ENCODE measurements around the gene RIC8A.
A peak's percentile ranks its signal among the peaks of the same experiment; 100 is the strongest.
"Not testable (repeated sequence)": the region's sequence is repeated elsewhere in the genome, so short reads cannot be mapped to it uniquely, and the experiment has no call there.

Gene RIC8A

DNA sequence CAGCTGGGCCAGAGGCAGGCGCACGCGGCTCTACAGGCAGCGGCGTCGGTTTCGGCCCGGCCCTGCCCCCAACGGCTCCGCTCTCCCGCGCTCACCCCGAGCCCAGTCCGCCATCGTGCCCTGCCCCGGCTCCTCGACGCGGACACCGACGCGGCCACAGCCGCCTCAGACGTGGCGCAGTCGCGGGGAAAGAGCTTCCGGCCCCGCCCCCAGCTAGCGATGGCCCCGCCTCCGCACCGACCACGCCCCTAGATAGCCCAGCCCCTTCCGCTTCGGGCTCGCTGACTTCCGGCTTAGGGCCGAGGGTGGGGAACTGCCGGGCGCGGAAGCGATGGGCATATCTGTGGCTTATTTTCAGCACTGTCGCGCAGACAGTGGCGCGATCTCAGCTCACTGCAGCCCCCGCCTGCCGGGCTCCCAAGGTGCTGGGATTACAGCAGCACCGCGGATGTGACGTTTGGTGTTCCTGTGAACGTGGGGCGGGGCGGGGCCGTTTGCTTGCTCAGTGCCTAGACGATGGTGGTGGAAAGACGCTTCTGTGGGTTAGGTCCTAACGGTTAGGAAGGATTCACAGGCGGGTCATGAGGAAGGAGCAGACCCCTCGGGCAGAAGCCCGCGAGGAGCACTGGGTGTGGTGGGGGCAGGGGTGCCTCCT is at the start of gene RIC8A, which contains the start of gene BET1L:
RIC8A (plus strand) TSS at position 501 of the 655 bp plus-strand sequence. CDS start 1,147 bp downstream, outside the sequence.
BET1L (minus strand) TSS at position 192 of the 655 bp plus-strand sequence; CDS start at position 114, 78 bp downstream.
- peak; percentile 96 for DNase-seq (ENCODE audit: low read depth)

DNA sequence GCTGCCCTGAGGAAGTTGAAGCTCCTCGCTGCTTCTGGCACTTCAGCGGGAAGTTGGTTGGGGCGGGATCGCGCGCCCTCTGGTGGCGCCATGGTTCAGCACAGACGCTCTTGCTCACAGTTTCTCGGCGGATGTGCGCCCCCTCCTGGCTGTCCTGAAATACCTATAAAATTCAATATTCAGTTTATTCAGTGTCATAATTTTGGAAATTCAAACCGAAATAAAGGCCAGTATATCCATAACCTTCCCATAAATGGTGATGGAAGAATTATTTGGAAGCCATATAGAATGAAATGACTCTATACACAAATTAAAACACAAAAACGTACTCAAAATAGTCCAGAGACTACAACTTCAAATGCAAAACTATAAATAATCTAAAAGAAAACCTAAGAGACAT is 27.3 kb upstream of the RIC8A start:
- DNase-seq (ENCODE audit: low read depth) = not testable (repeated sequence)

DNA sequence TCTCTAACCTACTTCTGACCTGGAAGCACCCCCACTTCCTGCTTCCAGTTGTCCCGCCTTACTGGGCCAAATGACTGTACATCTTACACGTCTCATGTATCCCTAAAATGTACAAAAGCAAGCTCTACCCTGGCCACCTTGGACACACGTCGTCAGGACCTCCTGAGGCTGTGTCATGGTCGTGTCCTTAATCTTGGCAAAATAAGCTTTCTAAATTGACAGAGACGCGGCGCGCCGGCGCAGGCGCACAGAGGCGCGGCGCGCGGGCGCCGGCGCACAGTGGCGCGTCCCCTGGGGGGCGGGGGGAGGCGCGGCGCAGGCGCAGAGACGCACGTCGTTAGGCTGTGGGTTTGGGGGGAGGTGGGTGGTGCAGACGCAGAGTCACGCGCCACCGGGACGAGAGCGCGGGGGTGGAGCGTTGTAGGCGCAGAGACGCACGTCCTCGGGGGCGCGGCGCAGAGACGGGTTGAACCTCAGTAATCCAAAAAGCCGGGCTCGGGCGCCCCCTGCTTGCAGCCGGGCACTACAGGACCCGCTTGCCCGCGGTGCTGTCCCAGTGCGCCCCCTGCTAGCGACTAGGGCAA is 18.2 kb upstream of the RIC8A start:
- not testable (repeated sequence) for DNase-seq (ENCODE audit: low read depth)

DNA sequence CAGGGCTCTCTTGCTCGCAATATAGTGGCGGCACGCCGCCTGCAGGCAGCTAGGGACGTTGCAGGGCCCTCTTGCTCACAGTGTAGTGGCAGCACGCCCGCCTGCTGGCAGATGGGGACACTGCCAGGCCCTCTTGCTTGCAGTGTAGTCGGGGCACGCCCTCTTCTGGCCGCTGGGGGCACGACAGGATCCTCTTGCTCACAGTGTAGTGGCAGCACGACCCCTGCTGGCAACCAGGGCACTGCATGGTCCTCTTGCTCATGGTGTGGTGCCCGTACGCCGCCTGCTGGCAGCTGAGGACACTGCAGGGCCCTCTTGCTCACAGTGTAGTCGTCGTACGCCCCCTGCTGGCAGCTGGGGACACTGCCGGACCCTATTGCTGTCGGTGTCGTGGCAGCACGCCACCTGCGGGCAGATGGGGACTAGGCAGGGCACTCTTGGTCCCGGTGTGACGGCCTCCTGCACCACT is 17.6 kb upstream of the RIC8A start:
- DNase-seq (ENCODE audit: low read depth) = not testable (repeated sequence)

DNA sequence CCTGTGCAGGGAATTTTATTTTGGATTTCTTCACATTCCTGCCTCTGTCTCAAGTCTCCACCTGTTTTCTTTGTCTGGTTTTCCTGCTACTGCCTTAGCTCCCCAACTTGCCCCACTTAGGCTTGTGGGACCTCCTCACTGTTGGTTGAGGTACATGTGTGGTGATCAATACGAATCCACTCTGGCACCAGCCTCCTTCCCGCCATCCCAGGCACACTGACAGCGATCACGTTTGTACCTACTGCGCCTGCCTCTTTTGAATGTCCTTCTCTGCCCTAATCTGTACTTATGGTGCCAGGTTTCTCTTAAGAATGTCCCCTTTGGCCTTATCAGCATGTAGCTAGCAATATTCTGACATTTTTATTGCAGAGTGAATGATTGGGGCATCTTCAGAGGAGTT is 17.0 kb upstream of the RIC8A start:
- not testable (repeated sequence) for DNase-seq (ENCODE audit: low read depth)

DNA sequence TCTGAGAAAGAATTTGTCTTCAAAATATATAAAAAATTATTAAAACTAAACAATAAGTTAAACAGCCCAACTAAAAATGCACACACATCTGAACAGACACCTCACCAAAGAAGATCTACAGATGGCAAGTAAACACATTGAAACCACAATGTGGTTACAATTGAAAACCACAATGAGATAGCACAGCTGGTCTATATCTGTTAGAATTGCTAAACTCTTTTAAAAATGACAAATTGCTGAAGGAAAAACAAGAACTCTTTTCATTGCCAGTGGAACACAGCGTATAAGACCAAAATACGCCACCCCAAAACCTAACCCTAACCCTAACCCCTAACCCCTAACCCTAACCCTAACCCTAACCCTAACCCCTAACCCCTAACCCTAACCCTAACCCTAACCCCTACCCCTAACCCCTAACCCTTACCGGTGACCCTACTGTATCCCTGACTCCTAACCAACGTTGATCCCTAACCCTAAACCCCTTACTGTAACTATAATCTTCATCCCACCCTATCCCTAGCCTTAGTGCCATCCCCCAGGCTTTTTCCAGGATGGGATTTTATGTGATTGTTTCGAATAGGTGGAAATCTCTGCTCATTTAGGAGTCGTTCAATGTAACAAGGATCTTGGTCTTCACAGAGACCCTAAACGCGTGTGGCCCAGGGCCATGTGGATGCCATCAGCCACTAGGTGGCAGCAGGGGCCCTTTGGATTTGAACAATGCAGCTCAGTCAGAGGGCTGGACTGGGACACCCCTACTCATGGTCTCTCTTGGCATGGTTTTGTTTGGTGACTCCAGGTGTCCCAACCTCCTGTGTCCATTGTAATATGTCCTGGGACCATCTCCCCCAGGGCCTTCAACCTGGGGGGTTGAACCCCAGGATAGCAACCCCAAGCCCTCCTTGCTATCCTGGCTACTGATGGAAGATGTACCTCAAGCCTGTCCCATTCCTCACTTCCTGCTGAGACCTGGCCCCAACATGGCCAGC is 15.7 kb upstream of the RIC8A start:
- not testable (repeated sequence) for DNase-seq (ENCODE audit: low read depth)

DNA sequence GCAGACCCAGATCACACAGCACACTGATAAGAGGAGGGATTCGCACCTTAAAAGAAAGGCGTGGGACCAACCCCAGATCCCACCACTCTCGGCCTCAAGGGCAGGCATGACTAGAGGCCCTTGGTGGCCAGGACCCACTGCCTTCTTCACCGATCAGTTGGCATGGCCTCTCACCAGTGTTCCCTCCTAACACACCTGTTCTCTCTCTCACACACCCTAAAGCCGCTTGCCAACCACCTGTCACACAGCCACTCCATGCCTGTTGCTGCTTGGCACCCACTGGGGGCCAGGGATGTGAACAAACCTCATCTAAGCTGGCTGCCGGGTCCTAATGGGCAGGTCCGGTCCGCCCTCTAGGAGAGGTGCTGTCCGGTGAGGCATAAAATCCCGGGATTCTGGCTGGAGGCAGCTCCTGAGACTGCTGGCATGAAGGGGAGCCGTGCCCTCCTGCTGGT is 14.8 kb upstream of the RIC8A start, which contains the start of gene SCGB1C1:
SCGB1C1 (plus strand) TSS at position 405 of the 455 bp plus-strand sequence; CDS start at position 427, 22 bp downstream.
- not testable (repeated sequence) for DNase-seq (ENCODE audit: low read depth)

DNA sequence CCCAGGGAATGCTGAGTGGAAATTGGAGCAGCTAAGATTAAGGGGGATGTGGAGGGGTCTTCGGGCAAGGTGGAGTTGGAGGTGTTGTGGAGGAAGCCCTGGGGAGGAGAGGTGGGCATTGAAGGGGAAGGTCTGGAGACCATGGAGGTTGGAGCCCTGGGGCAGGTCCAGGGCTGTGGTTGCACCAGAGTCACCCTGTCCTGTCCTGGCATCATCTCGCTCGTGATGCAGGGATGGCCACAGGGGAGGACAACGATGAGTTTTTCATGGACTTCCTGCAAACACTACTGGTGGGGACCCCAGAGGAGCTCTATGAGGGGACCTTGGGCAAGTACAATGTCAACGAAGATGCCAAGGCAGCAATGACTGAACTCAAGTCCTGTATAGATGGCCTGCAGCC is 14.0 kb upstream of the RIC8A start:
- DNase-seq (ENCODE audit: low read depth) = not testable (repeated sequence)

DNA sequence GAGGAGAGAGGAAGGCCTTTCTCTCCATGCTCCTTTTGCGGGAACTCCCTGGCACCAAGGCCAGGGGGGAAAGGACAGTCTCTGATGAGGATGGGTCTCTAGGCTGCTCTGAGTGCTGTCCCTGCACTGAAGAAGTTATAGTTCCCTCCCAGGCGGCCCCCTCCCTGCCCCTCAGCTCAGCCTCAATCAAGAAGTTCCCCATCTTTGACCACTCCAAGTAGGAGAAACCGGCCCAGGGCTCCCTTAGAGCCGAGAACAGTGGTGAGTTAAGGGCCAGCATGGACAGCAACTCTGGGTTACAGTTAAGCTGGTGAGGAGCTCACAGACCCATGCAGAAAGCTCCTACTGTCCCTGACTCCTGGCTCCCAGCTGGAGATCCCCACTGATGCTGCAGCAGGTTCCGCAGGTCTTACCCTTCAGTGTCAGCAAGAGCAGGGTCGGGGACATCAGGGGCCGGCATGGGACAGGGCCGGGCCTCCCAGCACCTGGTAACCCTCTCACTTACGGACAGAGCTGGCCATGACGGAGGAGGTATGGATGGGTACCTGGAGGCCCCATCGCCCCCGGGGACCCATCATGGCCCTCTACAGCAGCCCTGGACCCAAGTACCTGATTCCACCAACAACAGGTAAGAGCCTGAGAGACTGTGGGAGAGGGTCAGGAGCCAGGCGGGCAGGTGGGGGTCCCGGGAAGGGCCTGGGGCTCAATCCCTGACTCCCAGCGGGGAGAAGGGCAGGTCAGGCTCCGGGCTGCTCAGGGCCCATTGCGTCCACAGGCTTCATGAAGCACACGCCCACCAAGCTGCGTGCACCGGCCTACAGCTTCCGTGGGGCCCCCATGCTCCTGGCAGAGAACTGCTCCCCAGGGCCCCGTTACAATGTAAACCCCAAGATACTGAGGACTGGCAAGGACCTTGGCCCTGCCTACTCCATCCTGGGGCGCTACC is 10.4 kb upstream of the RIC8A start:
- no peak for DNase-seq (ENCODE audit: low read depth)

DNA sequence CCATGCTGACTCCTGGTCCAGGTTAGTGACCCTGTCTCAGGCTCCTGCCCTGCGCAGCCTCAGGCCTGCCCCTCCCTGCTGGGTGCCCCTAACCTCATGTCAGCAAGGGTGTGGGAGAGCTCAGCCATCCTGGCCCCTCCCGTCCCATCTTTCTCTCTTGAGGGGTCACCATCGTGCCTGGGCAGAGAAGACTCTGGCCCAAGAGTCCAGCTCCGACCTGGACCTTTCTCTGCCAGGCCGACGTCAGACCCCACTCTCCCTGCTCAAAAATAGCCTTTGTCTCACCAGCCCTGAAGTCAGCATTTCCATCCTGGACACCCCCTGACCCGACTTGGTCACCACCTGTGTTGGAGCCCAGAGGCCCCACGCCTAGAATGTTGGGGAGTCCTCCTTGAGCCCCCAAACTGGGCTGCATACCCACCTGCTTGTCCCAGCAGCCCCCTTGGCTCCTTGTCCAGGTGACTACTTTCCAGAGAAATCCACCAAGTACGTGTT is 9.7 kb upstream of the RIC8A start:
- no peak for DNase-seq (ENCODE audit: low read depth)

DNA sequence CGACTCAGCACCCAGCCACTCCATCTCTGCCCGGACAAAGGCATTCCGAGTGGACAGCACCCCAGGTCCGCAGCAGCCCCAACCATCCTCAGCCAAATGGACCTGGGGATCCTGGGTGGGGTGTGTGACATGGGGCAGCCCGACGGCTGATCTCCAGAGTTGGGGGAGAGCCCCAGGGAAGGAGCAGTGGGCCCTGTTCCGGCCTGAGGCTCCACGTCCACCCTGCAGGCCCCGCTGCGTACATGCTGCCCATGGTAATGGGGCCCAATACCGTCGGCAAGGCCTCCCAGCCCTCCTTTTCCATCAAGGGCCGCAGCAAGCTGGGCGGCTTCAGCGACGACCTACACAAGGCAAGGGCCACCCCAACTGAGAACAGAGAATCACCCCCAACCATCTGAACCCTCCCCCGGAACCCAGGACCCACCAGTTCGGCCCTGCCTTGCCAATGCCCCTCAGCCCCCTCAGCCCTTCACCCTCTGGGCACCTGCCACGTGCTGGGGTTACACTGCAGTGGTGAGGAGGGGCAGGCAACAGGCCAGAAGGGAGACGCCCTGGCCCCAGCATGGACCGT is 9.2 kb upstream of the RIC8A start:
- no peak for DNase-seq (ENCODE audit: low read depth)

DNA sequence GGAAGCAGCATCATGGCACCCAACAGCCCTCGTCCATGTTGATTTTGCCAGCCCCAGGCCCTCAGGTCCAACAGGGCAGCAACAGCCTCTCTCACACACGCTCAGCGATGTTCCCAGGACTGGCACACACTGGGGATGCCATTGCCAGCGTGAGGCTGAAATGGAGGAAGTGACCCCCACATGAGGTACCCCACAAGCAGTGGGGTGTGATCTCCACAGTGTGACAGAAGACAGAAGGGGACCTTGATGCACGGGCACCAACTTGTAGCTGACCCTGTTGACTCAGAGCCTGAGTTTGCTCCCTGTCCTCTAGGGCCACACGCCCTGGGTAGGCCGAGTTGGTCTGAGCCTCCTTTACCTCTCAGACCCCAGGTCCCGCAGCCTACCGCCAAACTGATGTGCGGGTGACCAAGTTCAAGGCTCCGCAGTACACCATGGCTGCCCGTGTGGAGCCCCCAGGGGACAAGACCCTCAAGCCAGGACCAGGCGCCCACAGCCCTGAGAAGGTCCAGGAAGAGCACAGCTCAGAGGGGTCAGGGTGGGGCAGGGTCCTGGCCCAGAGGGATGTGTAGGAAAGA is 8.4 kb upstream of the RIC8A start:
- no peak for DNase-seq (ENCODE audit: low read depth)

DNA sequence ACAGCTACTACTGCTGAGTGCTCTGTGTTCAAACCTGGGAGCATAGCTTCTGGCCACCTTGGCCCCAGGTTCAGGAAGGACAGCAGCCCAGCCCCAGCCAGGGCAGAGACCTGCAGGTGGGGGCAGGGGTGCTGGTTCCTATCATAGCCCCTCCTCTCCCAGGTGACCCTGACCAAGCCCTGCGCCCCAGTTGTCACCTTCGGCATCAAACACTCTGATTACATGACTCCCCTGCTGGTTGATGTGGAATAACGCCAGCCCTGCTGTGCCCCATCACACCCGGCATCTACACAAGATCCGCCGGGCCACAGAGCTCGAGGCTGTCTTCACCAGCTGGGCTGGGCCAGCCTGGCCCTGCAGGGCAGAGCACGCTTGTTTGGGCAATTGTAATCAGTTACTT is 7.7 kb upstream of the RIC8A start:
- no peak for DNase-seq (ENCODE audit: low read depth)

DNA sequence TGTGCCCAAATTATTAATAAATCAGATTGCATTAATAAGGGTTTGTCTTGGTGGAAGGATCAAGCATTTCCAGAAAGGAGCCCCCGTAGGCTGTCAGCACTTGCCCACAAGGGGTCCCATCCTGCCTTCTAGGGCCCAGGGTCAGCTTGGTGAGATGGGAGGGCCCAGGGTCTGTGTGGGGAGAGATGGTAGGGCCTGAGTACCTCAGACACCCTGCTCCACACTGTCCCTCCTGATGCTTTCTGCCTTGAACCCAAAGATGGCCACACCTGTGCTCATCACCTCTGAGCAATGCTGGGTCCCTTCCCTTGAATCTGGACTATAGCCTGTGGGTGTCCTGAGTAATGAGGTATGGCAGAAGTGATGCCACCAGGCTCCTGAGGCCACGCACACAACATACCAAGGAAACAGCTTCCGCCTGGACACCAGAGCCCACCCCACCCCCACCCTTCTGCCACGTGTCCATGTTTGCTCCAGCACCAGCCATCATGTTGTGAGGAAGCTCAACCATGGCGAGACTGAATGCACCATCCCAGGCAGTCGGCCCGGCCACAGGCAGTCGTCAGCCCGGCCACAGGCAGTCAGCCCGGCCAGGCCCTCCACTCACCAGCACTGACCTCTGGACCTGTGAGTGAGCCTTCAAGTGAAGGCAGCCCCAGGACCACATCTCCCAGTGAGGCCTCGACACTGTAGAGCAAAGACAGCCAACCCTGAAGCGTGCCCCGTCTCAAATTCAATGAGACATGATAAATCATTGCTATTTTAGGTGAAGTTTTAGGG is 7.1 kb upstream of the RIC8A start:
- DNase-seq (ENCODE audit: low read depth) = no peak

DNA sequence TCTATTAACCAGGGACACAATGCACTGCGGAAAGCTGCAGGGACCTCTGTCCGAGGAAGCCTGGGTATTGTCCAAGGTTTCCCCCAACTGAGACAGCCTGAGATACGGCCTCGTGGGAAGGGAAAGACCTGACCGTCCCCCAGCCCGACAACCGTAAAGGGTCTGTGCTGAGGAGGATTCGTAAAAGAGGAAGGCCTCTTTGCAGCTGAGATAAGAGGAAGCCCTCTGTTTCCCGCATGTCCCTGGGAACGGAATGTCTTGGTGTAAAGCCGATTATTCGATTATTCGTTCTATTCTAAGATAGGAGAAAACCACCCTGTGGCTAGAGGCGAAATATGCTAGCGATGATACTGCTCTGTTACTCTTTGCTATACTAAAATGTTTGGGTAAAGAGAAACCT is 5.5 kb upstream of the RIC8A start:
- DNase-seq (ENCODE audit: low read depth) = no peak

DNA sequence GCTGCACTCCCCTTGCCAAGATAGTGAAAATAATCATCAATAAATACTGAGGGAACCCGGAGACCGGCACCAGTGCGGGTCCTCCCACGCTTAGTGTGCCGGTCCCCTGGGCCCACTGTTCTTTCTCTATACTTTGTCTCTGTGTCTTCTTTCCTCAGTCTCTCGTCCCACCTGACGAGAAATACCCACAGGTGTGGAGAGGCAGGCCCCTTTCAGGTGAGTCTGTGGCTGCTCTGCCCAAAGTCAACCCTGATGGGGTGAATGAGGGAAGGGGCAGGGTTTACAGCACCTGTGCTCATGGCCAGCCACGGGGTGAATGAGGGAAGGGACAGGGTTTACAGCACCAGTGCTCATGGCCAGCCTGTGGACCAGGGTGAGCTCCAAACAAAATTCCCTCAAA is 5.0 kb upstream of the RIC8A start:
- no peak for DNase-seq (ENCODE audit: low read depth)

DNA sequence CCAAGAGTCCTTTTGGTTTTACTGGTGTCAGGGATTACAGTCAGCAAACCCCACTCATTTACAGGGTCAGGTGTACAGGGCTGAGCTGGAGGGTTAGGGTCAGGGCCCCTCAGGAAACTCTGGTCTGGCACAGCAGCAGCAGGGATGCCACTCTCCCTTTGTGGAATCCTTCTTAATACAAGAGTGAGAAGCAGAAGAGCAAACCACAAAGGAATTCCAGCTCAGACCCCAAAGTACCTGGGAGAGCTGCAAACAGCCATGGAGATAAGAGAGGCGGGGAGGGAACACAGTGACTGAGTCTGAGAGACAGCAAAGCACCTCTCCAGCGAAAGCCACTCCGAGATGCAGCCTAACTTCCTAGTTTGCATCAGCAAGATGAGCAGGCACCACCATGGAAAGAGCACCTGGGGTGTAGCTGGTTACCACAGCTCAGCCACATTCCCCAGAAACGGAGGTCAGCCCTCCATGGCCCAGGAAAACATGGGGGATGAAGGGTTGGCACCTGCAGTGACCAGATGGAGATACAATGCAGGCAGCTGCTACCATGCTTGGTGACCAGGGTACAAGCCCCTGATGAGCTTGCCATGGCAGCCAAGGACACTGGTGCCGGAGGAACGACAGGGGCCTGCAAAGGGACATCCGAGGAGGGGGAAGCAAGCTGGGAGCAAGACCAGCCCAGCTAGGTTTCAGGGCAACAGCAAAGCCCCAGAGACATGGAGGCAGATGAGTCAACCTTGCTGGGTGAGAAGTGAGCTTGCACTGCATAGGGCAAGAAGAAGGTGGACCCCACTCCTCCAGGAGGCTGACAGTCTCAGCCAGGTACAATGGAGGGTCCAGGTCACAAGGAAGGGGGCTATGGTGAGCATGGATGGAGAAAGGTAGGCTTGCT is 4.2 kb upstream of the RIC8A start:
- DNase-seq (ENCODE audit: low read depth) = no peak

DNA sequence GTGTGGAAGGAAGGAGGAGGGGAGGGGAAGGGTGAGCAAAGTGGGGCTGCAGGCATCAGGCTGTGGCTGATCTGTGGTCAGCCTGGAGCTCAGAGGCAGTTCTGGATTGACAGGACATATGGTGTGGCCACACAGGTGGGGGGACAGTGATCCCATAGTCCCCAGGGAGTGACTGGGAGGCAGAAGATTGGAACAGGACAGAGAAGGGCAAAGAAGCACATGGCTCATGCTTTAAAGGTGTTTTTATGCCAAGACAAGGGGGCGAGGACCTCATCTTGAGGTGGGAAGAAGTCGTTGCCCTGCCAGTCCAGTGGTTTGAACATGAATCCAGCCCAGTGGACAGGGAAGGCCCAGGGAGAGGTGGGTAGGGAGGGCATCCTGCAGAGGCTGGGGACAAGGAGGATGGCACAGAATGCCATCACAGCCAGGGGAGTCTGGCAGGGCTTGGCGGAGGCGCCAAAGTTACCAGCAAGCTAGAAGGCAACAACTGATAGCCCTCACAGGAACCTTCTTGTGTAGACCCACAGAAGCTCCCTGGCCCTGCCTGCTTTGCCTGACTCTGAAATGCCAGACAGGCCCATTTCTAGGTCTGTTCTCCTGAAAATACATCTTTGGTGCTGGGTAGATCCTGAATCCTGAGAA is 3.4 kb upstream of the RIC8A start:
- no peak for DNase-seq (ENCODE audit: low read depth)
